Dermis microvascular lymphatic vessel endothelial cell (primary cell): ENCODE data around the gene CKAP2. TPM values are rescaled to one million over a fixed set of nuclear protein-coding genes. Genes with fewer than 3 reads are reported as not detected.

Experiments used
- total RNA-seq: library from RNA; depleted of rRNA; stranded (reverse); fragments of >200 nt; gene quantifications from 2 replicates; pipeline ENCODE4 v1.2.1, GENCODE V29; 2014

Gene CKAP2
- total RNA-seq, 1 donor from 2014 or later, result 20.4 TPM

Other genes with a start within 250 kb of the CKAP2 start
- 41.3 and 52.8 TPM in 2 replicates for gene THSD1, start 49.3 kb upstream of the CKAP2 start, total RNA-seq
- 18.9 and 20.5 TPM in 2 replicates for gene VPS36, start 4.8 kb upstream of the CKAP2 start, total RNA-seq
- gene HNRNPA1L2, start 187.0 kb downstream of the CKAP2 start, total RNA-seq, result 2.2 and 2.7 TPM in 2 replicates
- 26.3 and 33.1 TPM in 2 replicates for gene SUGT1, start 197.4 kb downstream of the CKAP2 start, total RNA-seq